NCI-H146 (cell line): ENCODE data around the gene ZNF692.

Source experiments
- DNase-seq: peaks from one replicate; lab custom pipeline; 2025; lab: John Stamatoyannopoulos, UW

Gene ZNF692

DNA sequence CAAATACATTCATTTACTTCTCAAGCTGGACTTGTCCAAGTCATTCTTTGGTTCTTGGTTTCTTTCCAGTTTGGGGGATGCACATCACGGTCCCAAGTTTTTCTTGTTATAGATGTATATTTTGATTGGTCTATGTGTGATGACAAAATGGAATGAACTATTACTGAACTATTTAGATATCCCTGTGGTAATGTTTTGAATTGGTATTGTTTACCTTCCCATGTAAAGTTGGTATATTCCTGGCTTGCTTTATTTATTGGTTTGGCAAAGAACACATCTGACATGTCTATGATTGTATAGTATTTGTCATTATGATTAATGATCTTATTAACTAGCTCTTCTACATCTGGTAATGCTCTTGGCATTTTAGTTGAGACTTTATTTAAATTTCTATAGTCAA is 22.4 kb upstream of the ZNF692 start:
- no peak for DNase-seq

DNA sequence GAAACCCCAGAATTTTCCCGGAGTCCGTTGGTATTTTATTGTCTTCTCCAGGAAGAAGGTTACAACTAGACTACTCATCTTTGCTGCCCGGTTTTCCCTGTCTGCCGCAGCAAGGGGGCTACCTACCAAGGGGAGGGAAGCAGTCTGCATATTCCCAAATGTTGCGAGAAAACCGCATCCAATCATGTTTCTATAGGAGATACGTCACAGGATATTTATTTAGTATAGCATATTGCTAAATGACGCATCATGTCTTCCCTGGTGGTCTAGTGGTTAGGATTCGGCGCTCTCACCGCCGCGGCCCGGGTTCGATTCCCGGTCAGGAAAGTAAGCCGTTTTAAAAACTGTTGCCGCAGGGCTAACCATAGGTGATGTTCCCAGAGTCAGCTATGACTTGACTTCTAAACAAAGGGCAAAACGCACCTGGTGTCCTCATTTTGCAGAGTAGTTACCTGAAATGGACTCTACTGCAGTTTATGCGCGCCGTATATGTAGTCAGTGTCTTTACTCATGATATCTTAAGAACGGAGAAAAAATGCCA is 15.2 kb upstream of the ZNF692 start:
- peak; percentile 96 for DNase-seq

DNA sequence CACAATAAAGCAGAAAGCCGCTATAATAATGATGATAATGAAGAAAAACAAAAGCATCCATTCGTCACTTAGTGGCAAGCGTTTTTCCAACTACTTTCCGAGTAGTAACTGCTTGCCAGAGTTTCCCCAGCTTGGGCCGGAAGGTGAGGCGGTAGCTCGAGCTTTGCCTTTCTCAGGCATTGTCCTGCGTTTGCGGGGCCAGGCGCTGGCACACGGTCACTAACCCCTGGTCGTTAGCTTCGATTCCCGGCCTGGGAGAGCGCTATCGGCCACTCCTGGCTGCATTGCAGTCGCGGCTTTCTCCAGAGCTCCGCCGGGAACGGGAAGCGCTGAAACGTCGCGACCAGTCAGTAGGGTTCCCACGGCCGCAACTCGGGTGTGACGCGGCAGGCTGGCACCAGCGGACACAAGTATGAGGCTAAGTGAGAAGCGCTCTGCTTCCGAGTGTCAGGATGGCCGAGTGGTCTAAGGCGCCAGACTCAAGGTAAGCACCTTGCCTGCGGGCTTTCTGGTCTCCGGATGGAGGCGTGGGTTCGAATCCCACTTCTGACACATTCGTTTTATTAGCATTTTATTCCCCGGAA is 14.6 kb upstream of the ZNF692 start:
- peak; percentile 97 for DNase-seq

DNA sequence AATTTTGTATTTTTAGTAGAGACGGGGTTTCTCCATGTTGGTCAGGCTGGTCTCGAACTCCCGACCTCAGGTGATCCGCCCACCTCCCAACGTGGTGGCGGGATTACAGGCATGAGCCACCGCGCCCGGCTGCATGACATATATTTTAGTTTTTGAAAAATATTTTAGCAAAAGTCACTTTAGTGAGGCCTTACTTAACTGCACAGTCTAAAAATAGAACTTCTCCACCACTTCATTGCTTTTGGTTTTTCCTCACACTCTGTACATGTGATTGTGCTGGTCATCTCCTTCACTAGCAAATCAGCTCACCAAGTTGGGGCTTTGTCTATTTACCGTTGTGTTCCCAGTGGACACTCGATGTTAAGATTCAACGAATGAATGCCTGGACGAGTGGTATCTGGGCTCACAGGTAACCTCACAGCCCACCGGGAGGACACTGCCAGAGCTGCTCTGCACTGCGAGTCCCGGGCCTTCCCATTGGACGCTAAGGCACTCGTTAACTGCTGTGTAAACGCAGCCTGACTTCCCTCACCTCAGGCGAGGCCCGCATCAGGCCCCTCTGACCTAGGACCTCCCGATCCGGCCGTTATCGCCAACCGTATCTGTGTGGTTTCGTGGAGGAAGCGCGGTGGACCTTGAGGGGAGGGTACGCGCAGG is 14.0 kb upstream of the ZNF692 start:
- DNase-seq, result peak; percentile 95

DNA sequence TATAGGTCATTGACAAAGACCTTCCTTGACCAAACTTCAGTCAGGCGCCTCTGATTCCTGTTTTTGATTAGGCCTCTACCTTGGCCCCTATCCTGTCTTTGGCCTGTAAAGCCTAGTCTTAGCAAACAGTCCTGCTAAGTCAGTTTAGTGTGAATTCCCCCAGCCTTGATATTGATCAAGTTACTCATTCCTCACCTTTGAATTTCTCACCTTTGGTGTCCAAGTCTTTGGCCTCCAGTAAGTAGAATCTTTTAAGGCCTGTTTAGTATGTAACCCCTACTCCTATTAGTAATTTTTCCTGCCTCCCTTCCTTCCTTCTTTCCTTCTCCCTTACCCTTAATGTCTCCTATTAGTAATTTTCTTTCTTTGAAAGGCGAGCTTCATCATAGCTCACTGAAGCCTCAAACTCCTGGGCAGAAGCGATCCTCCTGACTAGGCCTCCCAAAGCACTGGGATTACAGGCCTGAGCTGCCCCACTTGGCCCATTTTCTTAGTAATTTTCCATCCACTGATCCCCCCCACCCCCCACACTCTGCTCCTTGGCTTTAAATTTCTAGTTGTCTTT is 13.0 kb upstream of the ZNF692 start:
- no peak for DNase-seq

DNA sequence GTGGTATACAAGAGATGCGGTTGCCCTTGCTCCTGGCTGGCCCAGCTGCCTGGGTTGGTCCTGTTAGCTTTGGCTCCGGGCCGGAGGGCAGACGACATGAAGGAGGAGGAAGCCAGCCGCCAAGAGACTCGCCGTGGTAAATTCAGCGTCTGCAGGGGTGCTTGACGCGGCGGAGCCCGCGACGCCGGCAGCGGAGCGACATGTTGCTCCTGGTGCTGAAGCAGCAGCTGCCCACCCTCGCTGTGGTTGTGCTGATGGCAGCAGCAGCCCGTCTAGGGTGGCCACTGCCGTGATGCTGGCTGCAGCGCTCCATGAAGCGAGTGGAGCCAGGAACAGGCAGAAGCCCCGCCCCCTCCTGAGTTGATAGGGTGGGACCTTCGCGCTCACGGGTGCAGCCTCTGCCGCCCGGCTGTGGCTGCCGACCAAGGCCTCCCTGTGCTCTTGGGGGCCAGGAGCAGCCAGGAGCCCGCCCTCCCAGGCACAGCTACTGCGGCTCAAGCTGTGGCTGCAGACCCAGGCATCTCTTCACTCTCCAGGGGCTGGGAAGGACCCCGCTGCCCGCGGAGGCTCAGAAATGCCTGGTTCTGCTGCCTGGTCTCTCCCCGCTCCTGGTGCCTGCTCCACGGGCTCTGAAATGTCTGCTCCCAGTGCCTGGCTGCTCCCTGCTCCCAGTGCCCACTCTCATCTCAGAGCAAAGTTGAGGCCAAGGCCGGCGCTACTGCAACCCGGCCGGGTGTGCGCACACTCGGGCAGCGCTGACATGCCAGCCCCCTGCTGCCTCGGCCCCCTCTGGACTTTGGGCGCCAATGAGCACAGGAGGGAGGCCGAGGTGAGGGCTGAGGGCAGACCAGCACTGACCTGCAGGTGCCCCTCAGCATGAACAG is 4.4 kb upstream of the ZNF692 start:
- peak; percentile 98 for DNase-seq

DNA sequence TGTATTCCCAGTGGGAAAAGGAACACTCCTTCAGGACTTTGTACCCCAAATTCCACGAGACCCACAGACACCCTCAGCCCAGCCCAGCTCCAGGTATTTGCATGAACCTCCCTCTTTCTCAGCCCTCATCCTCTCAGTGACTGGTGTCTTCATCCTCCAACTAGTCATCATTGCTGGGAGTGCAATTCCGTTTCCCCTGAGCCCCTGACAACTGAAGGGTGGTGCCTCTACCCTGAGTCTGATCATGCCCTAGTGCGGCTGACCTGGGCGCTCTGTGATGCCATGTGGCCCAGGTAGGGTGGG is 3.8 kb upstream of the ZNF692 start:
- no peak for DNase-seq

DNA sequence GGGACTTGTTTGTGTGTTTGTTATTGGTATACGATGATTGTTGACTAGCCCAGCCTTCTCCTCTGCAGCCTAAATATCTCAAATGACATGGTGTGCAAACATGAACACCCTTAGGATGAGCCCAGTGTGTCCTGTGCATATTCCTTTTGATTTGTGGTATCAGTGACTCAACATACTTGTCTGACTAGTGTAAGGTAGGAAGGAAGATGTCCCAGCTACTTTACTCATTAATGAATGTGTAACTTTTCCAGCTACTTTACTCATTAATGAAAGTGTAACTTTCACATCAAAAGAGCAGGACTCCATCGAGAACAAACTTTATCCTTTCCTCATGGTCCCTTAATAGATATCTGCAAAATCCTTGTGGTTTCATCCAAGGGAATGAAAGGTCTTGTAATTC is 2.7 kb upstream of the ZNF692 start:
- DNase-seq, result no peak

DNA sequence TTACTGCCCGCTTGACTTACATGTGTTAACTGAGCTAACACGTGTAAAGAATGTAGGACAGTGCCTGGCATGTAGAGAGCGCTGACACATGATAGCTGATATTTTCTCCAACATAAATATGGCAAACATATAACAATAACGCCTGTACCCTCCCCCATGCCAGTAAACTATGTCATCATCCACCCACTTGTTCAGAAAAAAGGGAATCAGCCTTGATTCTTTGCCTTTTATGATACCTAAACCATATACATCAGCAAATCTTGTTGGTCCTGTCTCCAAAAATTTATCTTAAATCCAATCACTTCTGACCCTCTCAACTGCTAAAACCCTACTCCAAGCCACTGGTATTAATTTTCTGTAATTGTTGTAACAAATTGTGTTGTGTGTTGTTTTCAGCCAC is 1.1 kb upstream of the ZNF692 start:
- no peak for DNase-seq

DNA sequence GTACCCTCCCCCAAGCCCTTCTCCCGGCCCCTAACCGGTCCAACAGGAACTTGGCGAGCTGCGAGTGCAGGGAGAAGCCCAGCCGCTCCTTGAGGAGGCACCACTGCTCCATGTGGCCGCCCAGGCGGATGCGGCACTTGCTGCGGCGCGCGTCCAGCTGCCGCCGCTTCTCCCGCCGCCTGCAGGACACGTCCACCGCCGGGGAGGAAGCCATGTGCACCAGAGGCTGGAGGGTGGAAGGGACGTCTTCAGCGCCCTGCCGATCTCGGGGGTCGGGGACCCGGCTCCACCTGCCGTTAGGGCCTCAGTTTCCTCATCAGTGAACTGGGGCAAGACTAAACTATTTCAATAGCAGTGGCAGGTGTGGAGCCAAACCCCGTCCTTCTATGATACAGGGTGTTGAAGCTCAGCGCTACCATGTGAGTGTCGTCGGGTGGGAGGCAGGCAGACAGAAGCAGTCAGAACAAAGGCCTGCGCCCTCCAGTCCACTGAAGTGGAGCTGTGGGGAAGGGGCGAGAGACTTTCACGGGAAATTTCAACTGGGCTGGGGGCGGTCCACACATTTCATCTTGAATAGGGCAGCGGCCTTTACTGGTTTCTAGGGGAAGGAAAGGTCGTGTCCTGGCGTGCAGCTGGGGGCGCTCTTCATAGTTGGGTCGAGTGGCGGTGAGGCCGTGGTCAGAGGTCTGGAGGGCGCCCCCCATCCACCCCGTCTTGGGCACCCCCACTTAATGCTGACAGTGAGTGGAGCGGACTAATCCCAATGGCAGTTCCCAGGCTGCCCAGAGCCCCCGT is 592 bp downstream of the ZNF692 start:
- peak; percentile 84 for DNase-seq

DNA sequence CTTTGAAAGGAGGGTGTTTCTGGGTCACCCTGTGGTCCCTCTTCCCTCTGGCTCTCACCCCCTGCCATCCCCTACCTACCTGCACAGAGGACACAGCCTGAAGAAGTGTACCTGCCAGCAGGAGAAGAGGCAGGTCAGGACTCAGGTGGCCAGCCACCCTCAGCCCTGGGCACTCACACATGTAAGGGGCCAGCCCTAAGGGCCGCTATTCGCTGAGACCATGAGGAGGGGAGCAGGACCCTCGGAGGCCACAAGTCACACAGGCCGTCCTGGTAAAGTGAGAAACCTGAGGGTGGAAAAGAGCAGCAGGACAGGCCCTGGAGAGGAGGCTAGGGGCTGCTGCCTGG is 1.2 kb downstream of the ZNF692 start:
- no peak for DNase-seq

DNA sequence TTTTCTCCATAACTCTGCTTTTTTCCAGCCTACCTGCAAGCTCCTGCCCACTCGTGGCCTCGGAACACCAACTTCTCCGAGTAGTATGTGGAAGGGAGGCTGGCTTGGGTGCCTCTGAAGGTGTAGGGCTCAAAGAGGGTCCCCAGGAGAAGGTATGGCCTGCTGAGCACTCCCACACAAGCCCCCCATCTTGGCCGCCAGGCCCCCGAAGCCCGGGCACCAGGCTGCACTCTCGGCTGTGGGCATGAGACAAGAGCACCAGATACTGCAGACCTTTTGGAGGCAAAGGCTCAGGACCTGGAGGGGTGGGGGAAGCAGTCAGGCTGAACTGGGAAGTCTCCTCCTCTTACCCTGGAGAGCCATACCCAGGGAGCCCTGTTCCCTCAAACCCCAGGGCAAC is 1.7 kb downstream of the ZNF692 start:
- no peak for DNase-seq

DNA sequence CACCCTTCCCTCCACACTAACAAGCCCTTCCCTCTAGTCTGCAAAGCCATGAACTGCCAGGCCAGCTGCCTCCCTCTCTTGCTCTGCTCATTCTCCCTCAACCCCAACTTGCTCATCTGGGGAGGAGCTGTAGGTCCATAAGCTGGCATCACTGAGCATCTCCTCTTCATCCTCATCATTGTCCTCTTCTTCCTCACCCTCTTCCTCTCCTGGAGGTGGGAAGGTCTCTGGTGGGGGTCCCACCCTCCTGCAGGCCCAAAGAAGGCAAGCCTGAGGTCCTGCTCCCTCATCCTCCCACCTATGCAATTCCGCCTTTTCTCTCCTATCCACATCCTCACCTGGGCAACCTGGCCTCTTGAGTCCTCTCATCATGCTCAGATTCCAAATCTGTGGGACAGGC is 2.7 kb downstream of the ZNF692 start:
- DNase-seq, result no peak

DNA sequence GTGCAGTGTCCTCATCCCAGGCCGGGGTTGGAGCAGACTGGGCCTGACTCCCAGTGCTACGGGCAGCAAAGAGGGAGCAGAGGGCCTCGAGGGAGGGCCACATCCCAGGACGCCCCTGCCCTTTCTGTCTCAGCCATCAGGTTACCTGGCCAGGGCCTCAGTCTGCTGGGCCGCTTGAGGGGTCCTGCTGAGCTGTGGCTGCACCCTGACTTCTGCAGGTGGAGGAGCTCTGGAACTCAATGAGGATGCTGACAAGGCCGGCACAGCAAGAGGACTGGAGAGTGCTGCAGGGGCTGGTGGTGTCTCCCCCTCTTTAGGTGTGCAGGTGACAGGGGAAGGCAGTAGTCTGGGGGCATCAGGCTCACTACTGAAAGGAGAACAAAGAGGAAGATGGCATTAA is 3.3 kb downstream of the ZNF692 start:
- DNase-seq, result no peak

DNA sequence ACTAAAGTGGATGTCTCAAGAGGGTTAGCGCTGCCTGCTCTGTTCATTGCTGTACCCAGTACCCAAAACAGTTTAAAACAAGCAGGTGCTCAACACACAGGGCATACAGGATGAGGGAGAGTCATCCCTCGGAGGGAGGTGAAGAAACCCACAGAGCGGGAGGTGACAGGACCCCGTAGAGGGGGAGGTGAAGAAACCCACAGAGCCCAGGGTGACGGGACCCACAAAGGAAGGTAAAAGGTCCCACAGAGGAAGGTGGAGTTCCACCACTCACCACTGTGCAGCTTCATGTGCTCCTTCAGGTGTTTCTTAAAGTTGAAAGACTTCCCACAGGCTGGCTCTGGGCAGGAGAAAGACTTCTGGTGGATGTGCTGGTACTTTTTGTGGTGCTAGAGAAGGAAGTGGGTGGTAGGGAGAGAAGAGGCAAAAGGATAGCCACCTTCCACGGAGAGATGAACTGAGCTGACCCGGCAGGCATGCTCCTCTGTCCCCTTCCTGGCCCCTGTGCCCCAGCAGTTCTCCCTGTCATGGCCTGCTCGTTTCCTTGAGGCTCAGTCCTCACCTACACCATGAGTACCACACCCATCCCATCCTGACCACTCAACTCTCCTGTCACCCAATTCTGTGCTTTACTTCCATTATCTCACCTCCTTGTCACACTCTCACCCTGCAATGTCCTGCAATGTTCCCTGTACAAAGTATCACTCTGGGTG is 5.1 kb downstream of the ZNF692 start:
- DNase-seq, result no peak

DNA sequence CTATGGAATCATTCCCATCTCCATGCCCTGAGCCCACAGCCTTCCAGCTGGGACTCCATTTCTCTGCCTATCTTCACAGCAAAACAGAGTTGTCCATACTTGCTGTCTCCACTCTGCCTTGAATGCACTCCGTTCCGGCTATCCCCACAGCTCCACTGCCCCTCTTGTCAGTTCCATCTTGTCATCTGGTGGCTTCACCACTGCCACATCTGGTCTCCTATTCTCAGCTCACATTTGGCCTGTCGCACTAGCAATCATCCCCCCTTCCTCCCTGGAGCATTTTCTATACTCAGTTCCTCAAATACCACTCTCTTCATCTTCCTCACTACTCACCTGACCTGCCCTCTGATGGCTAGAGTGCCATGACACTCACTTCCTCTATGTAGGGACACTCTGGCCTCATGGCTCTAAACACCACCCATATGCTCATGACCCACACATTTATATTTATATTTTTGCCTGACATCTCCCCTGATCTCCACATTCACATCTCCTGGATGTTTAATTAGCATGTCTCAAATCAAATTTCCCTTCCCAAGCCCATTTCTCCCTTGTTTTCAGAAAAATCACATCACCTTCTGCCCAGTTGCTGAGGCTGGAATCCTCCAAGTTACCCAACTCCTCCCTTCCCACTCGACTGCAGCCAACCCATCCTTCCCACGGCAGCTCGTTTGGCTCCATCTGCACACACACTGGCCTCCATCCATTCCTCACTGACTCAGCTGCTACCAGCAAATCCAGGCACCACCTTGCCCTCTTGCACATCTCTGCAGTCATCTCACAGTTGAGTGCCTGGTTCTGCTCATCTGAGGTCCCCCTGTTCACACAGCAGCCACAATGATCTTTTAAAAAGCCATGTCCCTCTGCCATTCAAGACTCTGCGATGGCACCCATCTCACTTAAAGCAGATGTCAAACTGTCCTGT is 6.1 kb downstream of the ZNF692 start:
- DNase-seq, result no peak

DNA sequence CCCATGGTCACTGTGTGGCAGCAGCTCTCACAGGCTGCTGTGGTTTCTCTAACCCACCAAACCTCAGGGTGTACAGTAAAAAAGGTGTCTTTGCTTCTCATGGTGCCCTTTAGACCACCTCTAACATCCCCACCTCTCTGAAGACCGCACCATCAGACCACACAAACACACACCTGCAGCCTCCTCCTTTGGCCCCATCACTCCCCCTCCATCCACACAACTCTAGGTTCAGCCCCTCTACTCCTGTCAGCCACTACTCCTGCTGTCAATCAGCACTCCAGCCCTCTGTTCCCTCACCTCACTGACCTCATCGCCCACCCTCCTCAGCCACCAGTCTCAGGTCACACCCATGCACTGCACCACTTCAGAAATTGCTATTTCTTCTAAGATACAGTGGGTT is 7.5 kb downstream of the ZNF692 start:
- no peak for DNase-seq

DNA sequence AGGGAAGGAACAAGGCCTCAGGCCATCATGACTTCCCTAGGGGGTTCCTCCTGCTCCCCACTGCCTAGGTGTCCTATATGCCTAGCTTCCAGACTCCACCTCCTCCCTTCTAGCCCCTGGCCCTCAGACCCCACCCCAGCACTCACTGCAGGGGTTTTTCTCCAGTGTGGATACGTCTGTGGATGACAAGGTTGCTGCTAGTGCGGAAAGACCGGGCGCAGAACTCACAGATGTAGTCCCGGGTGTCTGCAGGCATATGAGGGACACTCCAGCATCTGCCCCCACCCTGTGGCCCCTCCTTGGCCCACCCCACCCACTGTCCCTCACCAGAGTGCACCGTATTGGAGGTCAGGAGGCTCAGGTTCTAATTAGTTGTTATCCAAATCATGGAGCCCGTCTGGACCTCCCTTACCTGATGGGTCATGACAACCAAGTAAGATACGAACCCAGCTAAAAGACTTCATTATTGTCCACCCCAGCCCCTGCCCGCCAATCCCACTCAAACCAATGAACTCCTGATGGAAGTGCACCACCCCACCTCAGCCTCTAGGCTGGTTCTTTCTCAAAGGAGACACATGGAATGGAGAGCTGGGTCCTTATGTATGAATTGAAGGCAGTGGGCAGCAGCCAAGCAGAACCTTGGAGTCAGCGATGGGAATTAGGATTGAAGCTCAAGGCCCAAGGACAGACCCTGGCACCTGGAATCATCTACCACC is 8.2 kb downstream of the ZNF692 start:
- no peak for DNase-seq

DNA sequence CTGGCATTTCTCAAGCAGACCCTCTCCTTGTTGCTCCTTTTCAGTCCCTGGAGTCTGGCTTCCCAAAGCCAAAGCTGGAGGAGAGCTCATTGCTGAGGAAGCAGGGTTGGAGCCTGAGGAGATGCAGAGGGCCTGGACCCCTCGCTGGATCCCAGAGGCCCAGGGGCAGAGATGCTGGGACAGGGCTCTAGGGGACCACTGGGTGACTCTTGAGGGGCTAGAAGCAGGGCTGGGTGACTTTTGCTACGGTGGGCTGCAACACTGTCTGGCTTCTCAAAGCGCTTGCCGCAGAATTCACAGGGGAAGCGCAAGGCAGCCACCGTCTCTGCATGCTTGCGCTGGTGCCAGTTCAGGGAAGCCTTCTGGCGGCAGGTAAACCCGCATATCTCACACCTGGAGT is 8.8 kb downstream of the ZNF692 start:
- no peak for DNase-seq

DNA sequence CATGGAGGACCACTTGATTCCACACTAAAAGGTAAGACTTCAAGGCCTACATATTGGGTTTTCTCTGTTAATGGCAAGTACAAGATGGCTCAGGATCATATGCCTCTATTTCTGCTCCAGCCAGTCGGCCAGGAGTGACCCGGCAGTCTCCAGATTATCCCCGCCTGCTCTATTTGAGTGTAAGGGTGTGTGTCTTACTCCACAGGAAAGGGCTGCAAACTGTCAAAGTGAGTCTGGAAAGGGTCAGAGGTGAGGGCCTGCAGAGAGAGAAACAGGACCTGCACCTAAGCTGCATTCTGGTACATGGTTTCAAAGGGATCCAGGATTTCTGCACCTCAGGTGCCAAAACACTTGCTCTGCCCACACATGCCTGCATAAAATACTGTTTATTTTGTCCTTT is 9.2 kb downstream of the ZNF692 start:
- no peak for DNase-seq
